Neutrophil (primary cell): ENCODE results near the gene CMC1.

Experiments
- H3K27ac ChIP-seq: fragments of 200-600 bp; sonication (generic); 2 replicates; pipeline ENCODE4 v1.5.1; 2016; ENCODE audit warnings: mild to moderate bottlenecking, moderate library complexity
- H3K27me3 ChIP-seq: fragments of 200-600 bp; sonication (generic); 2 replicates; pipeline ENCODE4 v1.6.0; 2016; ENCODE audit warnings: mild to moderate bottlenecking
- H3K36me3 ChIP-seq: fragments of 200-600 bp; sonication (generic); 2 replicates; pipeline ENCODE4 v1.5.1; 2017
- H3K4me1 ChIP-seq, 2 experiments: fragments of 200-600 bp in 1 of 2; sonication (generic) in 1 of 2; 1 replicate in 1 of 2; 2 replicates in 1 of 2; pipeline versions ENCODE4 v1.5.1 to v1.6.1; 2013 to 2016; ENCODE audit warnings: low read depth in 1 of 2, low read length in 1 of 2, mild to moderate bottlenecking in 1 of 2, moderate library complexity in 1 of 2; ENCODE audit not compliant: control insufficient read depth in 1 of 2, insufficient read depth in 1 of 2
- H3K4me3 ChIP-seq, 2 experiments: fragments of 200-600 bp in 1 of 2; sonication (generic) in 1 of 2; 1 replicate in 1 of 2; 2 replicates in 1 of 2; pipeline ENCODE4 v1.5.1; 2013 to 2016; ENCODE audit warnings: low read depth in 1 of 2, low read length in 1 of 2, mild to moderate bottlenecking in 1 of 2, moderate library complexity in 1 of 2
- H3K9me3 ChIP-seq: fragments of 200-600 bp; sonication (generic); 2 replicates; pipeline ENCODE4 v1.5.1; 2016
- CTCF ChIP-seq: fragments of 200-600 bp; sonication (generic); IDR thresholded peaks from 2 replicates; pipeline ENCODE4 v1.5.1; 2016; ENCODE audit warnings: antibody characterized with exemption

The CMC1 gene

DNA sequence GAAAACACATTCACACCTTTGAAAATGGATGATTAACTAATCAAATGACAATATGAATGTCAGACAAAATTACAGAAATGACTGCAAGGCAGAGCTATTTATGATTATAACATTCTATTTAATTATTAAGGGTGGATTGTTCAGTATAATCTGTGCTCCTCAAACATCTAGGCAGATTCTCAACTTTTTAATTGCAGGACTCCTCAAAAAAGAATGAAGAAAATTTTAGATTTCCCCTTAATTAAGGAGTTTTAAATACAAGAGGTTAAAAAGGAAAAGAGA, 22.6 kb upstream of the CMC1 start:
- Histone ChIP-seq H3K36me3 (no peaks in the 10 kb centered on the region), H3K9me3 (no peaks in the 10 kb centered on the region), H3K27me3 (no peaks in the 10 kb centered on the region), H3K27ac (no peak overlapping the region), H3K4me1 (no peaks in the 10 kb centered on the region), H3K4me3 (no peak overlapping the region)
- TF ChIP-seq CTCF = no peak

DNA sequence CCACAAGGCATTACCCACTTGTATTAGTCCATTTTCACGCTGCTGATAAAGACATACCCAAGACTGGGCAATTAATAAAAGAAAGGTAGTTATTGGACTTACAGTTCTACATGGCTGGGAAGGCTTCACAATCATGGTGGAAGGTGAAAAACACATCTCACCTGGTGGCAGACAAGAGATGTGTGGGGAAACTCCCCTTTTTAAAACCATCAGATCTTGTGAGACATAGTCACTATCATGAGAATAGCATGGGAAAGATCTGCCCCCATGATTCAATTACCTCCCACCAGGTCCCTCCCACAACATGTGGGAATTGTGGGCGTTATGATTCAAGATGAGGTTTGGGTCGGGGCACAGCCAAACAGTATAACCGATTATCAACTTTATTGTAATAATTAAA, 17.0 kb upstream of the CMC1 start:
- Histone ChIP-seq H3K4me1 (no peaks in the 10 kb centered on the region), H3K9me3 (no peaks in the 10 kb centered on the region), H3K4me3 (no peak overlapping the region), H3K27ac (no peak overlapping the region), H3K27me3 (no peaks in the 10 kb centered on the region), H3K36me3 (no peaks in the 10 kb centered on the region)
- TF ChIP-seq CTCF = no peak

DNA sequence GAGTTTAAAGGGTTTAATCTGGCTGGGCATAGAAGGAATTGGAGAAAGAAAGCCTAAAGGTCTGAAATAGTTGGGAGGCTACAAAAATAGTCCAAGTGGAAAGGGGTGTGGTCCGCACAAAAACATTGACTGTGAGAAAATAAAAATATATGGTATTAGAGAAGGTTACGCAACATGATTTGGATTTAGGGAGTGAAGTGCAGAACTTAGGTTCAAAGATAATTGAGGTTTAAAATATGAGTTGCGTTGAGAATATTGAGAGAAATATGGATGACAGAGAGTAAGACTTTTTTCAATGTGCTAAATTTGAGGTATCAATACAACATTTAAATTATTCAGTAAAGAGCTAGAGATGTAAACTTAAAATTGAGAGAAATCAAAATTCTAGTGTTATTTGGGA, 15.4 kb upstream of the CMC1 start:
- no peak overlapping the region for H3K27ac ChIP-seq
- no peaks in the 10 kb centered on the region for H3K27me3 ChIP-seq
- no peak for TF ChIP-seq CTCF
- H3K4me3 ChIP-seq = no peak overlapping the region
- H3K9me3 ChIP-seq = no peaks in the 10 kb centered on the region
- H3K36me3 ChIP-seq = no peaks in the 10 kb centered on the region
- H3K4me1 ChIP-seq = no peaks in the 10 kb centered on the region

- H3K36me3 ChIP-seq = no peaks in the 10 kb centered on the region
- no peak overlapping the region for H3K4me3 ChIP-seq
- no peaks in the 10 kb centered on the region for H3K27me3 ChIP-seq
- H3K27ac ChIP-seq = no peak overlapping the region
- TF ChIP-seq CTCF = no peak
- H3K4me1 ChIP-seq = no peaks in the 10 kb centered on the region
- H3K9me3 ChIP-seq = no peaks in the 10 kb centered on the region
Measured at GRCh38 chr3:28228623-28229022, 12.8 kb upstream of the CMC1 start.

GRCh38 chr3:28232659-28233058, 8.8 kb upstream of the CMC1 start:
- no peaks in the 10 kb centered on the region for H3K4me1 ChIP-seq
- H3K36me3 ChIP-seq = no peaks in the 10 kb centered on the region
- H3K4me3 ChIP-seq = no peak overlapping the region
- H3K9me3 ChIP-seq = no peaks in the 10 kb centered on the region
- no peaks in the 10 kb centered on the region for H3K27me3 ChIP-seq
- no peak overlapping the region for H3K27ac ChIP-seq
- TF ChIP-seq CTCF = no peak

GRCh38 chr3:28234454-28234853, 7.0 kb upstream of the CMC1 start:
- no peaks in the 10 kb centered on the region for H3K9me3 ChIP-seq
- no peaks in the 10 kb centered on the region for H3K36me3 ChIP-seq
- H3K4me3 ChIP-seq = no peak overlapping the region
- H3K27ac ChIP-seq = no peak overlapping the region
- TF ChIP-seq CTCF = no peak
- no peaks in the 10 kb centered on the region for H3K4me1 ChIP-seq
- H3K27me3 ChIP-seq = no peaks in the 10 kb centered on the region
